NCI-H1694 treated with DMSO at 0.1 percent for 48 hours (cell line): ENCODE measurements around the gene HCN2.

Experiments used
- DNase-seq: peaks from one replicate; lab custom pipeline; 2025; lab: John Stamatoyannopoulos, UW

Gene HCN2

DNA sequence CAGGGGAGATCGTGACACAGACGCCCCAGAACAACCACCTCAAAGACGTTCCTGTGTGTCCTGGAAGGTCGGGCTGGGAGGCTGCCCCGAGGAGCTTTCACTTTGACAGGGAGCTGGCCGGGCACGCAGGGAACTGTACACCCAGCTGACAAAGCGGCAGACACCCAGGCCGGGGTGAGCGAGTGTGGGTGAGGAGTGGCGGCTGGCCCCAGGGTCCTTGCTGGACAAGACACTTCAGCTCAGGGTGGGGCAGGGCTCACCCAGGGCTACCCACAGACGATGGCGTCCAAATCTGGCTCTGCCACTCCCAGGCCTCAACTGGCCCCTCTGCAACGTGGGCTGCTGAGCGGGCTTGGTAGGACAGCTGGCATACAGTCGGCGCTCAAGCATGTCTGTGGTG lies 52.0 kb downstream of the HCN2 start:
- DNase-seq = no peak

- no peak for DNase-seq
These were observed 53.4 kb downstream of the HCN2 start for GRCh38 chr19:642767-643727.

DNA sequence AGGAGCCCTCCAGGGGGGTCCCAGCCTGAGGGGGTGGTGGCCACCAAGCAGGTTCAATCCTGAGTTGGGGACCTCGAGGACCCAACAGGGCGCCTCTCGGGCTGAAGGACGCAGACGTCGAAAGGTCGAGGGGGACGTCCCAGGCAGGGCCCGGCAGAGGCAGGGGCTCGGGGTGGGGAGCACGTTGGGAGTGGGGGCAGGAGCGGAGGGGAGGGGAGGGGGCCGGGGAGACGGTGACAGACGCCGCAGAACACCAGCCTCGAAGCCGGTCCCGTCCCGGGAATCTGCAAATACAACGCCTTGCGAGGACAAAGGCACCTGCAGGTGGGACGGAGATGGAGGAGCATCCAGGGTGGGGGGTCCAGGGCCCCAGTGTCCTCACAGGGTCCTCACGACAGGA lies 54.1 kb downstream of the HCN2 start:
- DNase-seq = no peak

GRCh38 chr19:644363-644762 lies 54.7 kb downstream of the HCN2 start:
- DNase-seq = no peak

- DNase-seq = no peak
These were observed 55.1 kb downstream of the HCN2 start for GRCh38 chr19:644789-645188.

DNA sequence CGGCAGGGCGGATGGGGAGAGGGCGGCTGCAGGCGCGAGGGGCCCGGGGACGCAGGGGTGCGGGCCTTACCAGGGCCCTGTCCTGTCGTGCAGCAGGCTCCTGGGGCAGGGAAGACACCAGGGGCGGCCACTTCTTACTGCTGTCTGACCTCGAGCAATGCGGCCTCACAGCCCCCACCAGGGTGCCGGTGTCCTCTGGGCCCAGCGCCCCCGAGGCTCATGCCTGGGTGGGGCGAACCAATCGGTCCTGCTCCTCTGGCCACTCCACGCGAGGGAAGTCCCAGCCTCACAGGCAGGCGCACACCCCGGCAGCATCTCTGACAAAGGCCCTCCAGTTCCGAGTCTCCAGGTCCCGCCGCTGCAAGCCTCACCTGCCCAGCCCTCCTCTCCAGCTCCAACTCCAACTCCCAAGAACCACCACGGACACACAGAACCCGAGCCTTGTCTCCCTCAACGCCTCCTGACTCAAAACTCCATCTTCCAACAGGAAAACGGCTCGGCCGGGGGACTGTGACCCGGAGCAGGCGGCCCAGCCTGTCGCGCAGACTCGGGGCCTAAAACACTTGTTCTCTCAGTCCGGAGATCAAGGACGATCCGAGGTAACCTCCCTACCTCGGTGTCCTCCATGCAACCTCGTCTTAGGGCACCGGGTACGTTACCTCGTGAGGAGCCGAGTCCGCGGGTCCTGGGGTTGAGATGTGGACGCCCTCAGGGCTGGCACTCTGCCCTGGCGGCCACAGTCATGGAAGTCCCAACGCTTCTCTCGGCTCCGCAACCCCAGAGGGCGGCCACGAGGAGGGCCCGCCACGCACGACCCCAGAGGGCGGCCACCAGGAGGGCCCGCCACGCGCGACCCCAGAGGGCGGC lies 56.5 kb downstream of the HCN2 start:
- DNase-seq = no peak

- no peak for DNase-seq
These were observed 57.3 kb downstream of the HCN2 start for GRCh38 chr19:646779-647565.

DNA sequence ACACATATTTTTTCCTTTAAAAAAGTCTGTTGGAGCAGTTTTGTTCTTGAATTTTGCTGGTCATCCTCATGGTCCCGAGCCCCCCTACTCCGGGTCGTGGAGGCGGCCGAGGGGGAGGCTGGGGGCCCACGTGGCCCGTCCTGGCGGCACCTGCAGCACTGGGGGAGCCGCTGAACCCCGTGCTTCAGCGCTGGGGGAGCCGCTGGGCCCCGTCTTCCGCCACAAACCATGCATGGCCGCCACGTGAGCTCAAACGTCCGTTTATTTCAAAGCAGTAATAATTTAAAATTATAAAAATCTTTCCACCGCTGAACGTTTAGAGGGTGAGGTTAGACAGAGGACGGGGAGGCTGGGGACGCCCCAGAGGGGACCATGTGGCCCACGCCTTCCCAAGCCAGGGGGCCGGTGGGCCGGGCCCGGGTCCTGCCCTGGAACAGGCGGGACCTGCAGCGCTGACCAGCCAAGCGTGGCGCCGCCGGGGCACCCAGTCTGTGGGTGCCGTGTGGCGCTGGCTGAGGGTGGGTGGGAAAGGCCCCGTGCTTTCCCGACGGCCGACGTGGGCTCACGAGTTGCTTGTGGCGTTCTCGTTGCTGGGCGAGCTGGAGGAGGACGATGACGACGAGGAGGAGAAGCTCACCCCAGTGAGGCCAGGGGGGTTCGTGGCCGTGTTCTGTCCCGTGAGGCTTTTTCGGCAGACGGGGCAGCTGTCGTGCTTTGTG lies 58.0 kb downstream of the HCN2 start:
- DNase-seq = no peak

GRCh38 chr19:648305-648704 lies 58.6 kb downstream of the HCN2 start:
- DNase-seq = no peak

DNA sequence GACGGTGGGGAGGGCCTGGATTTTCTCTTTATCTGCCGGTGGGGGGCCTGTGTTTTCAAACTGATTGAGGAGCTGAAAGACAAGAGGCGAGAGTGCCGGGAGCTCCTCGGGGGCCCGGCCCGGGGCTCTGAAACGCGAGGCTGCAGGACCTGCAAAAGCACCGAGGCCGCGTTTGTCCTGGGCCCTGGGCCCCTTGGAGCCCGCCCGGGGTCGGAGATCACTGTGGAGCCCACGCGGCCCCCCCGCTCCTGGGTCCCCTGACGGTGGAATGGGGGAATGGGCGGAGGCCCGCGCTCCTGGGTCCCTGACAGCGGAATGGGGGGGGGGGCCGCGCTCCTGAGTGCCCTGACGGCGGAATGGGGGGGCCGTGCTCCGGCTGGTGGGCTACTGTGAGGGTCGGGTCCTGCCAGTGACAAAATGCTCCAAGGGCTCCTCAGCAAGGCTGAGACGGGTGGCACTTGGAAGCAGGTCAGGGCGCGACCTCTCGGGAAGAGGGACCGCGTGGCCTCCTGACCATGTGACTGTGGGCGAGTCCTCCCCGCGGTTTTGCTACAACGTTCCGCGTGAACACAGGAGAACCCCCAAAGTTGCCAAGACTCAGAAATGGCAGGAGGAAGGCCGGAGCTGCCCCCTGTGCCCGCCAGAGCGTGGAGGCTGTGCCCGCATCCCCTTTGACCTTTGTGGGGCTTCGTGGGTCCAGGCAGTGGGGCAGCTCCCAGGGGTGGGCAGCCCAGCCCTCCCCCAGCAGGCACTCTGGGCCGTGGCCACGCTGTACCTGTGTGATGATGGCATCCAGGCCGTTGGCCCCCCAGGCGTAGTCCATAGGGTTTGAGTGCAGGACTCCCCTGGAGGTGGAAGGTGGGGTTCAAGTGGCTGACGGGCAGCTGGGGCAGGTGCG lies 59.5 kb downstream of the HCN2 start:
- no peak for DNase-seq

- DNase-seq = no peak
These were observed 60.4 kb downstream of the HCN2 start for GRCh38 chr19:650121-650520.

DNA sequence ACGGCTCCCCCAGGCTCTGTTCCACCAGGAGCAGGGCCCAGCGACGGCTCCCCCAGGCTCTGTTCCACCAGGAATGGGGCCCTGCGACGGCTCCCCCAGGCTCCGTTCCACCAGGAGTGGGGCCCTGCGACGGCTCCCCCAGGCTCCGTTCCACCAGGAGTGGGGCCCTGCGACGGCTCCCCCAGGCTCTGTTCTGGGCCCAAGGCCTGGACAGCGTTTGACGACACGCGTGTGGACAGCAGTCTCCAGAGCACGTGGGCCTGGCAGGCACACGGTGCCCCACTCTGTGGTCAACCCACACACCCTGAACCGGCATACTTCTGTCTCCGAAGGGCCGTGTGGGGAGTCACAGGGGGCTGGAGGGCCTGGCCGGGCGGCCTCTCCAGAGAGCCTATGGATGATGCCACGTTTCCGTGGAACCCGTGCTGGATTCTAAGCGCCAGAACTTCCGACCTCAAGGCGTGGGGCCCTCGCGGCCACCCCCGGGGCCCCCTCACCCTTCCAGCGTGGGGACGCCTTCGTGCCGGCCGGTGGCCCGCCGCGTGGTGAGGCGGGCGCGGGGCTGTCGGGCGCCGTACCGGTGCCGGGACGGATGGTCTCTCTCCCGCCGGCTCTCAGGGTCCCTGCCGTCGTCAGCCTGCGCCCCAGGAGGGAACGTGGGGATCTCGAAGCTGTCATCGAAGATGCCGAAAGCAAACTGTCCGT lies 61.6 kb downstream of the HCN2 start:
- no peak for DNase-seq

DNA sequence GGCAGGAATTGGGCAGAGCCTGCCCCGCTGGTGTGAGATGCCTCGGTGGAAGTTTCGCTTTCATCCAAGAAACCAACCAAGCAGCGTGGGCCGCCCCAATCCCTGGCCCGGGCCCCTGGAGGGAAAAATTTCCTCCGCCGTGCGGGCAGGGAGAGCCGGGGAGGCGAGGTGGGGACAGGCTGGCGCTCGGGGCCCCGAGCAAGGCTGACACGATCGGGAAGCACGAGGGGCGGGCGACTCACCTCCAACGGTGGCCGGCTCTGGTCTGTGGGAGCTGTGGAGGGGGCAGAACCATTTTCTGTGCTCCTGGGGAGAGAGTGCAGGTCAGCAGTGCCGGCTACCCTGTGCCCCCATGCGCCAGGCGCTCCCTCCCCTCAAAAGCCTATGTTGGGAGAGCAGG lies 62.3 kb downstream of the HCN2 start:
- DNase-seq = no peak

GRCh38 chr19:652467-653389 lies 63.0 kb downstream of the HCN2 start:
- DNase-seq = no peak

DNA sequence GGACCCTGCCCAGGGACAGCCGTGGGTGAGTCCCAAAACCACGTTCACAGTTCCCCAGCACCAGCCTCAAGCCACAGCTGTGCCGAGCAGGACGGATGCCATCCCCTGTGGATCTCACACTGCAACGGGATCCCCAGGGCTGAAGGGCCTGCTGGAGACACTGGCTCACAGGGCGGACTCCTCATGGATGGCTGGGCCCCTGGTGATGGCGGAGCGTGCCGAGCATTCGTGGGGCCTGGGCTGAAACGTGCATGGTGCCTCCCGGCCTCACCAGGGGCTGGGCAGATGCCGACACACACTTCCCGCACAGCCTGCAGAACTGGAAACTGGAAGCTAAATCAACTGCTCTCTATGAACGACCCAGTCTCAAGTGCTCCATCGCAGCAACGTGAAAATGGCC lies 63.7 kb downstream of the HCN2 start:
- DNase-seq = no peak

- DNase-seq = no peak
These were observed 66.0 kb downstream of the HCN2 start for GRCh38 chr19:655691-656090.

- DNase-seq = no peak
These were observed 67.3 kb downstream of the HCN2 start for GRCh38 chr19:656751-657559.

DNA sequence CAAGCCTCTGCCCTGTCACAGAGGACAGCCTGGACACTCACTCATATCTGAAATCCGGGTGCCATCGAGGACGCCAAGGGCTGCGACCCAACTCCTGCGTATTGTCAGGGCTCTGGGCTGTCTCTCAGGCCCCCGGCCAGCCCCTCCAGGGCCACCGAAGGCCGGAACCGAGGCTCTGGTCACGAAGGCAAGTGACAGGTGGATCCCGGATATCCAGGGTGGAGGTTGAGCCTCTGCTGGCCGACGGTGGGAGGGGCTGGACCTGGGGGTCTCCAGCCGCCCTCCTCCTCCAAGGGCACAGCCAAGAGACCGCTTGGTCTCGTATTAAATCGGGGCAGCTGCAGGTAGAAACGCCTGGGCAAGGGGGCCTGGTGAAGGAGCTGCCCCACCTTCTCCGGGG lies 67.9 kb downstream of the HCN2 start:
- DNase-seq = no peak
